Left kidney (tissue), 2 donors: ENCODE data around the gene SLC25A34. TPM values are rescaled to one million over a fixed set of nuclear protein-coding genes. Genes with fewer than 3 reads are reported as not detected.

ENCODE experiments used
- DNase-seq: peaks from one replicate; pipeline ENCODE4 v3.0.0-alpha.2; 2013
- polyA plus RNA-seq: library from polyadenylated mRNA; unstranded; fragments of 120-200 nt; gene quantifications from one replicate; pipeline ENCODE4 v1.2.1, GENCODE V29; 2013; ENCODE audit not compliant: insufficient read length

Gene SLC25A34
- polyA plus RNA-seq, 1 donor = 3.9 TPM

GRCh38 chr1:15733218-15733725 is 2.8 kb upstream of the SLC25A34 start:
- DNase-seq = no peak

DNA sequence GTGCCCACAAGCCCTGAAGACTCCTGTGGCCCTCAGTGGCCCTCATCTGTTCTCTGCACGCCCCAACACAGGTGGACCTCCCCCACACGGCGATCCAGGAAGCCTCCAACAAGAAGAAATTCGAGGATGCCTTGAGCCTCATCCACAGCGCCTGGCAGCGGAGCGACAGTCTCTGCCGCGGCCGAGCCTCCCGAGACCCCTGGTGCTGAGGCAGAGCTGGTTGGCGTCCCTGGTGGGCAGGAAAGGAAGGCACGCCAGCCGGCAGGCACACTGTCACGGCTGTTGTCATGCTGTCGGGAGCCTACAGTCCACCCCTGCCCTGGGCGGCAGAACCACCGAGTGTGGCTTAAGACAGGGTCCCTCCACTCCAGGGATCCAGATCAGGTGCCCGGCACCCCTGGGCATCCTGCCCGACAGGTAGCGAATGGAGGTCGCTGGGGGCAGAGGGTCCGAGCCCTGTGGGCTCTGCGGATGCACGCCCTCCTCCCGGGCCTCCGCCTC is 2.3 kb upstream of the SLC25A34 start:
- no peak for DNase-seq

DNA sequence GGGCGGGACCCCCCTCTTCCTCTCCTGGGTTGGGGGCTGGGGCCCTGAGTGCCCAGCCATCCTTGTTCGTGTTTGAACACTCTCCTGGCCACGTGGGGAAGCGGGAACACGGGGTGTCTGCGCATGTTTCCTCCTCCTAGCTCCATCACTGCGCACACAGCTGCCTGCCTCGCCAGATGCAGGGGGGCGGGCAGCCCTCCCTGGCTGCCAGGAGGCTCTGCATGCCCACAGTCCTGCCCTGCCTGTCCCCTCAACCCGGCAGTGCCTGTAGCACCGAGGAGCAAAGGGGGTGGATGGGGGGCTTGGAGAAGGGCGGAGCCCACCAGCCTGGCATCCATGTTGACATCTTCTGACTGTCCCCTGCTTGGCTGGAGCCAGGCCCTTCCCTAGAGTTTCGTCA is 1.8 kb upstream of the SLC25A34 start:
- no peak for DNase-seq

DNA sequence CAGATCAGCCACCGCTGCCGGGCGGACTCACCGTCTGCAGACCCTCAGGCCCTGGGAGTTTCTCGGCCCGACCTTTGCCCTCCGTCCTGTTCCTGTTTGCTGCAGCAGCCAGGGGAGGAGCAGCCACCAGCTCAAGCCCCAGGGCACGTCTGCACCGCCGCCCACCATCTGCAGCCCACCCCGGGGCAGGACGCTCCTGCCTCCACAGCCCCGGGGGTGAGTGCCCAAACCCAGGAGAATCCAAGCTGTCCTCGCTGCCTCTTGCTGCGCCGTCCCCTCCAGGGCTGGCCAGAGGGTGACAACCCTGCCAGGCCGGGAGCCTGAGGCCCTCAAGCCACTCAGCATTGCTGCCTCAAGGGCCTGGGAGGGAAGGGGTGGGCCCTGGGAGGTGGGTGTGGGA is 1.2 kb upstream of the SLC25A34 start:
- DNase-seq = no peak

- no peak for DNase-seq
Measured at GRCh38 chr1:15735304-15736037, 587 bp upstream of the SLC25A34 start.

GRCh38 chr1:15736892-15737261 is 819 bp downstream of the SLC25A34 start:
- no peak for DNase-seq

DNA sequence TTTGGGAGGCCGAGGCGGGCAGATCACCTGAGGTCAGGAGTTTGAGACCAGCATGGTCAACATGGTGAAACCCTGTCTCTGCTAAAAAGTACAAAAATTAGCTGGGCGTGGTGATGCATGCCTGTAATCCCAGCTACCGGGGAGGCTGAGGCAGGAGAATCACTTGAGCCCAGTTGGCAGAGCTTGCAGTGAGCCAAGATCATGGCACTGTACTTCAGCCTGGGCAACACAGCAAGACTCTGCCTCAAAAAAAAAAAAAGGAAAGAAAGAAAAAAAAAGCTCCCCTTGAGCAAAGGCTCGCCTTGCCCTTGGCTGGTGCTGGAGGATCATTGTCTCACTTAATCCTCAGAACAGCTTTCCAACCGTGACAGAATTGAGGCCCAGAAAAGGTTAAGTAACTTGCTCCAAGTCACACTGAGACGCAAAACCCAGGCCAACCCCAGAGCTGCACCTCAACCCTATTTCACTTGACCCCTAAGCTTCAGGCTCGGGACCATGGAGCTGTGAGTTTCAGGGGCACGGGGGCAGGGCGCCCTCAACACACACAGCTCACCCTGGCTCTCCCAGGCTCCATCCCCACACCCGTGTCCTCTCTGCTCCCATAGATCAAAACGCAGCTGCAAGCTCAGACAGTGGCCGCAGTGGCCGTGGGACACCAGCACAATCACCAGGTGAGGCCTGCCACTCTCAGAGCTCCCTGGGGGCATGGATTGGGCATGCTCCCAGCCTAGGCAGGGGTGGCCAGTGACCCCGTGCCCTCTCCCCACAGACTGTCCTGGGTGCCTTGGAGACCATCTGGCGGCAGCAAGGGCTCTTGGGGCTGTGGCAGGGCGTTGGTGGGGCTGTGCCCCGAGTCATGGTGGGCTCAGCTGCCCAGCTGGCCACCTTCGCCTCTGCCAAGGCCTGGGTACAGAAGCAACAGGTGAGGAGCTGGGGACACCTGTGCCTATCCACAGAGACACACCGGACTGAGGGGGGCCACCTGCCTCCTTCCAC is 1.6 kb downstream of the SLC25A34 start:
- DNase-seq = no peak

GRCh38 chr1:15738416-15739113 is 2.5 kb downstream of the SLC25A34 start:
- DNase-seq = no peak

GRCh38 chr1:15739259-15739658 is 3.2 kb downstream of the SLC25A34 start:
- DNase-seq = no peak

GRCh38 chr1:15739745-15740144 is 3.7 kb downstream of the SLC25A34 start:
- DNase-seq = no peak

DNA sequence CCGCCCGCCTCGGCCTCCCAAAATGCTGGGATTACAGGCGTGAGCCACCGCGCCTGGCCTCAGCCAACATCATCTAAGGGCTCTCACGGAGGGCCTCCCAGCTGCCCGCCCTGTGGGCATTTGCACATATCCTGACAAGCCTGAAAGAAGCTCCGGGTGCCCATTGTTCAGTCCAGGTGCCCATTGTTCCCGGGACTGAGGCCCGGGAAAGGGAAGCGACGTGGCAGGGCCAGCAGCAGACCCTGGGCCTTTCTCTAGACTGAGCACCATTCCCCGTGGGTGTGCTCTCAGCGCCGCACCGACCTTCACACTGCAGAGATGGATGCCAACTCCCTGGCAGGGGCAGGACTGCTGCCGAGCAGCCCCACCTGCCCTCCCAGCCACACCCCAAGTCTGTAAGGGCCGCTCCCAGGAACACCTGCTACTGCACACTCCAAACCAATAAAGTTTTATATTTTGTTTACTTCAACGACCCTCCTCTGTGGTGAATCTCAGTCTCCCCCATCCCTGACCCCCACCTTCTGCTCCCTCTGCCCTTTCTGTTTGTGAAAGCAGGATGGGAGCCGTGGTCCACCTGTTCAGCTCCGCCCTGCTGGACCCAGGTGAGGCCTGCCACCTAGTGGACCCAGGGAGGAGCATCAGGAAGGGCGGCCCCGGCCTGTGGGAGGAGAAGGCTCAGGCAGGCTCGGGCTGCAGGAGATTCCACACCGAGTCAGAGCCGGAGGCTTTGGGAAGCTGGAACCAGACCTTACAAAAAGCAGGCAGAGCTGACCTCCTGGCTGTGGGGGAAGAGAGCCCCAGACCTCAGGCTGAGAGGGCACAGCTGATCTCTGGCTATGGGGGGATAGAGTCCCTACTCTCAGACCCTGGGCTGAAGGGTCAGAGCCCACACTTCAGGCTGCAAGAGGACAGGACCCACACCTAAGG is 5.1 kb downstream of the SLC25A34 start:
- peak; percentile 77 for DNase-seq

DNA sequence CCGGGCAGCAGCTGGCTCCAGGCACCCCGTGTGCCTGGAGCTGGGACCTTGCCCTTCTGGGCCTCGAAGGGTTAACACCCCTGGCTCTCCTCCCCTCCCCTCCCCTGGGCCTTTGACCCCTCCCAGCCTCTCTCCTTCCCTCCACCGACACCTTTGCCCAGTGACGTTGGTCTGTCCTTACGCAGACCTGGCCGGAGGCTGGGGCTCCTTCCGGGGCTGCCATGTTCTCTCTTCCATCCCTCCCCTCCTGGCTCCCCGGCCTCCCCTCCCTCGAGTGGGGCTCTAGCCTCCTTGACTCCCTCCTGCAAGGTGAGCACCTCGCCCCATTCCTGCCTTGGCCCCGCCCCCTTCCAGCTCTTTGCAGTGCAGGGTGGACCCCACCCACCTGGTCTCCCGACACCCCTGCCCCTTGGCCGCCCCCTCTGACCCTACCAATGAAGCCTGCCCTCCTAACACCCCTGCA is 6.3 kb downstream of the SLC25A34 start, which contains the start of gene TMEM82:
Gene TMEM82, plus strand, starts transcription at position 161 of the 463 bp plus-strand sequence. Its CDS starts 61 bp downstream, at position 222.
- no peak for DNase-seq

- DNase-seq = no peak
Measured at GRCh38 chr1:15744122-15744679, 8.1 kb downstream of the SLC25A34 start.

DNA sequence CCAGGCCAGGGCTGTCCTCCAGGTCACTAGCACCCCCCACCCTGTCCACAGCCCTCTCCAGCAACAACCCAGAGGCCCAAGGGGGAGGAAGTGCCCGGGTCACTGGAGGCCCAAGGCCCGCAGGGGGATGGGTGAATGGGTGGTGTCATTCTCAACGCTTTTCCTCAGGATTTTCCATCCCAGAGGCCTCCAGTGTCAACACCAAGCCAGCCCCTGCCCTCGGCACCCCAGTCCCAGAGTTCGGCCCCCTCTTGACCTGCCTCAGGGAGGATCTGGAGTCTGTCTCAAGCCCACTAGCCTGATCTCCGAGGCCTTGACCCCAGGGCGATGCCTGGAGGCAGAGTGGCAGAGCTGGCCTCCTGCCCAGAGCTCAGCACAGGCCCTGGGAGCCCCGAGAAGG is 11.3 kb downstream of the SLC25A34 start:
- DNase-seq = no peak

DNA sequence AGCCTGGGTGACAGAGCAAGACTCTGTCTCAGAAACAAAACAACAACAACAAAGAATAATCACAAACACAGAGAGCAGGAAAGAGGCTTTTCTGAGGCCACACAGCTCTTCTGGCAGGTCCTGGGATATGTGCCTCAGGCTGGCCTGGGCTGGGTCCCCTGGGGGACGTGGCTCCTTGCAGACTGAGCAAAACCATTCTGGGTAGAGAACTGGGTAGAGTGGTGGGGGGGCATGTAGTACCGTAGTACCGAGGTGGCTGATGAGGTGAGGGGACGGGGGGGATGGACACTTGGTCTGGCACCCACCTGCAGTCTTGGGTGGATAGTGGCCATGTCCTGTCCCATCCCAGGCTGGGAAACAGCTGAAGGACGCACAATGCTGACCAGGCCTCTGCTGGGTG is 12.2 kb downstream of the SLC25A34 start:
- no peak for DNase-seq

DNA sequence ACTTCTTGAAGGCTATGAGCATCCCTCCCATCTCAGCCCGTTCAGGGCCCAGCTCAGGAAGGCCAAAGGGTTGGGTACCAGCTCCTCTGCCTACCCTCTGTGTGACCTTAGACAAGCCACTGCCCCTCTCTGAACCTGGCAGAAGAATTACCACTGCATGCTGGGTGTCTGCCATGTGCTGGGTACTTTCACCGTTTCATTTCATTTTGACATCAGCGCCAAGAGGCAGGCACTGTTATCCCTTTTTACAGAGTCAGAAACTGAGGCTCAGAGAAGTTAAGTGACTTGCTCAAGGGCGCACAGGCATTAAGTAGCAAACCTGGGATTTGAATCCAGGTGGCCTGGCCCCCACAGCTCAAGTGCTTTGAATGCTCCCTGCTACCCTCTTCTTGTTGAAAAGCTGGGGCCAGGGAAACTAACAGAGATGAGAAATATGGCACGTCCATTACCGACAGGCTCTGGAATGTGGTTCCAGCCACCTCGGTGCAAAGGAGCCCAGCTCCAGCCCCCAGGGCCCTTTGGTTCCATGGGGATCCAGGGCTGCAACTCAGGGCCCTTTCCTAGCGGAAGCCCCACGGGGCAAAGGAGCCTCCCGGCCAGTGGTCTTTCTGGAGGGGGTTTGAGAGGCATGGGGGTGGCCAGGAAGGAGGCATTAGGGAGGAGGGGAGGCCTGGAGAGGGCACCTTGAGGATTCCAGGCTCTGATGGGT is 12.8 kb downstream of the SLC25A34 start:
- DNase-seq = no peak

- no peak for DNase-seq
Measured at GRCh38 chr1:15749399-15750291, 13.6 kb downstream of the SLC25A34 start.

DNA sequence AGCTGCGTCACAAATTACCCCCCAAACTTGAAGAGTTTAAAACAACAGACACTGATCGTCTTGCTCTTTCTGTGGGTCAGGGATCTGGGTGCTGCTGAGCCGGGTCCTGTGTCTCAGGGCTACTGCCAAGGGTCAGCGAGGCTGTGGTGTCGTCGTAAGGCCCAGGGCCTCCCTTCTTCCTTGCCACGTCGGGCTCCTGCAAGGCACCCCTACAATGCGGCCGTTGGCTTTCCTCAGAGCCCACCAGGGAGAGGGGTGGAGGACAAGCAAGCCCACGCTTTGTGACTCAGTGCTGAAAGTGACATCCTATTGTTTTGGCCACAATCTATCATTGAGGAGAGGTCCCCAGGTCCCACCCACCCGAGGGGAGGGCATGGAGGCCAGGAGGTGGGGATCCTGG is 14.9 kb downstream of the SLC25A34 start:
- no peak for DNase-seq

DNA sequence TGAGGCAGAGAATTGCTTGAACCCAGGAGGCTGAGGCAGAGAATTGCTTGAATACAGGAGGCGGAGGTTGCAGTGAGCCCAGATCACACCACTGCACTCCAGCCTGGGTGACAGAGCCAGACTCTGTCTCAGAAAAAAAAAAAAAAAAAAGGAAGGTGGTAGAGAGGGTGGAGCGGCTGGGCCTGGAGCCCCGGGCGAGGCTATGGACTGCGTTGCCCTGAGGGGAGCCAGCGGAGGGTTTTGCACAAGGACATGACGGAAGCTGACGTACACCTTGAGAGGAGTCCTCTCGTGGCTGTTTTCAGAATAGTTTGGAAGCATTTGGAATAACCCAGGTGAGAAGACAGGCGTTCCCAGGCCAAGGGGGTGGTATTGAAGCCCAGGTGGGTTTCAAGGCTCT is 15.7 kb downstream of the SLC25A34 start:
- no peak for DNase-seq
